Pancreas (tissue), 10 donors: ENCODE measurements around the gene ETS2. TPM values are rescaled to one million over a fixed set of nuclear protein-coding genes. Genes with fewer than 3 reads are reported as not detected.

Source experiments
- ATAC-seq, 4 donors: fragments of 200-7000 bp; cut with Tn5 transposase; one replicate each; pipeline versions ENCODE4 v1.8.0 to v1.9.1; 2020; ENCODE audit warnings: mild to moderate bottlenecking in 4 of 4, moderate library complexity in 4 of 4
- DNase-seq, 6 donors: peaks; one replicate each; pipeline ENCODE4 v3.0.0-alpha.2; 2020
- FAIRE-seq: peaks from 2 replicates; lab custom pipeline; 2012; peaks lifted over from hg19 to GRCh38; lab: Jason Lieb, UNC
- H3K27ac ChIP-seq, 4 donors: fragments of 200-600 bp; sonication (generic); 1 replicate in 3 of 4; 2 replicates in 1 of 4; pipeline versions ENCODE4 v1.5.0 to v1.8.0; 2020
- H3K27me3 ChIP-seq, 4 donors: fragments of 200-600 bp; one replicate each; pipeline ENCODE4 v1.8.0; 2021
- H3K36me3 ChIP-seq, 3 donors: fragments of 200-600 bp; sonication (generic) in 1 of 3; one replicate each; pipeline versions ENCODE4 v1.5.0 to v1.8.0; 2020 to 2021
- H3K4me1 ChIP-seq, 3 donors: fragments of 200-600 bp; one replicate each; pipeline ENCODE4 v1.8.0; 2021
- H3K4me3 ChIP-seq, 4 donors: fragments of 200-600 bp; sonication (generic) in 2 of 4; one replicate each; pipeline versions ENCODE4 v1.5.0 to v1.8.0; 2020 to 2021
- H3K9me3 ChIP-seq, 4 donors: fragments of 200-600 bp; one replicate each; pipeline ENCODE4 v1.8.0; 2021
- WGBS, 2 donors: extraction: QIAGEN DNeasy Blood & Tissue Kit; methylation state at CpG; one replicate each; pipeline ENCODE4 v1.1.7; 2013; 5-methylcytosine and 5-hydroxymethylcytosine counted together
- intact Hi-C, 3 donors: fragments of 100-400 bp; cut with DNase I; formaldehyde crosslinking; loops; one replicate each; pipeline versions ENCODE4 v1.11.1 to v1.14.2; 2022
- polyA plus RNA-seq, 2 donors: library from polyadenylated mRNA; stranded (reverse); fragments of 200-250 nt; gene quantifications; one replicate each; pipeline ENCODE4 v1.2.3, GENCODE V29; 2013
- total RNA-seq, 6 donors: library from RNA; stranded (reverse); fragmentation: NEBNext Ultra II Directional in 4 of 6; extraction: Animal tissue kit (Norgen Biotek cat#: 25700) in 4 of 6; gene quantifications; one replicate each; pipeline versions ENCODE4 v1.2.1 to v1.2.4, GENCODE V29; 2021 to 2023
- TF ChIP-seq, protein P1 (sequence below), 4 donors: fragments of 200-600 bp; sonication (generic) in 3 of 4; IDR thresholded peaks; one replicate each; pipeline versions ENCODE4 v1.5.0 to v1.8.0; 2021; ENCODE audit warnings: antibody characterized with exemption in 4 of 4
- donor health status: healthy with polysubstance abuse.
- donor health status: DM: no; HTN: no; CAD: no; lungs with moderate emphysema.
- donor health status: DM: no; HTN: no; CAD: no.
- donor health status: control.
- donor health status: control.
- donor health status: Bipolar disorder and iron deficiency.
- donor health status: DM: yes; HTN: yes; CAD: no.
- donor health status: DM: no; HTN: no; CAD: no.
- donor health status: DM: no; HTN: no; CAD: no.
- donor health status: DM: yes; HTN: yes; CAD: no.

ETS2 gene
- total and polyA plus RNA-seq, 8 donors, result 10.6 to 30.0 (median 17.9) TPM

DNA sequence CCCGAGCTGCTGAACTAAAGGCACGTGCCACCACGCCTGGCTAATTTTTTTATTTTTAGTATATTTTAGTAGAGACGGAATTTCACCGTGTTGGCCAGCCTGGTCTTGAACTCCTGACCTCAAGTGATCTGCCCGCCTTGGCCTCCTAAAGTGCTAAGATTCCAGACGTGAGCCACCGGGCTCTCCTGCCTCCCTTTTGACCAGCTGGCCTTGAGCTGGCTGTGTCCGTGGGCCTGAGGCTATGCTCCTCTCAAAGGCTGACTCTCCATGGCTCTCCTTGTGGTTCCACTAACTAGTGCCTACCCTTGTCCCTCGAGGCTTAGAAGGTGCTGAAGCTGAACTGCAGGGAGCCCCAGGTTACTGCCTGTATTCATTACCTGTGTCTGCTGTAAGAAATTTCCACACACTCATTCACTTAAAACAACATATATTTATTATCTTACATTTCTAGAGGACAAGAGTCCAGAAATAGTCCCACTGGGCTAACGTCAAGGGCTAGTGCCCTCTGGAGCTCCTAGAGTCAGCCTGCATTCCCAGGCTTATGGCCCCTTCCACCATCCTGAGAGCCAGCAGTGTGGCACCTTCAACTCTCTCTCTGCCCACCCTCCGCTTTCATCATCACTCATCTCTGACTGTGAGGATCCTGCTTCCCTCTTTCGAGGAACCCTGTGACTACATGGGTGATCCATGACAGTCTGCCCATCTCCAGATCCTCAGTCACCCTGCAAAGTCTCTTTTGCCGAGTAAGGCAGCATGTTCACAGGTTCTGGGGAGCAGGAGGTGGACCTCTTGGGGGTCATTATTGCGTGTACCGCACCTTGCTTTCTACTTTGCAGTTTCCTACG lies 34.9 kb downstream of the ETS2 start:
- Histone ChIP-seq H3K4me3 (no peak overlapping the region), H3K36me3 (no peaks in the 10 kb centered on the region), H3K27ac (no peak overlapping the region), H3K27me3 (no peaks in the 10 kb centered on the region), H3K4me1 (no peaks in the 10 kb centered on the region), H3K9me3 (no peaks in the 10 kb centered on the region)
- DNase-seq, result no peak
- WGBS, 2 donors, result 77 to 81% methylated on average over 17 of the region's 17 CpGs
- no peak for FAIRE-seq
- TF ChIP-seq, protein P1, sequence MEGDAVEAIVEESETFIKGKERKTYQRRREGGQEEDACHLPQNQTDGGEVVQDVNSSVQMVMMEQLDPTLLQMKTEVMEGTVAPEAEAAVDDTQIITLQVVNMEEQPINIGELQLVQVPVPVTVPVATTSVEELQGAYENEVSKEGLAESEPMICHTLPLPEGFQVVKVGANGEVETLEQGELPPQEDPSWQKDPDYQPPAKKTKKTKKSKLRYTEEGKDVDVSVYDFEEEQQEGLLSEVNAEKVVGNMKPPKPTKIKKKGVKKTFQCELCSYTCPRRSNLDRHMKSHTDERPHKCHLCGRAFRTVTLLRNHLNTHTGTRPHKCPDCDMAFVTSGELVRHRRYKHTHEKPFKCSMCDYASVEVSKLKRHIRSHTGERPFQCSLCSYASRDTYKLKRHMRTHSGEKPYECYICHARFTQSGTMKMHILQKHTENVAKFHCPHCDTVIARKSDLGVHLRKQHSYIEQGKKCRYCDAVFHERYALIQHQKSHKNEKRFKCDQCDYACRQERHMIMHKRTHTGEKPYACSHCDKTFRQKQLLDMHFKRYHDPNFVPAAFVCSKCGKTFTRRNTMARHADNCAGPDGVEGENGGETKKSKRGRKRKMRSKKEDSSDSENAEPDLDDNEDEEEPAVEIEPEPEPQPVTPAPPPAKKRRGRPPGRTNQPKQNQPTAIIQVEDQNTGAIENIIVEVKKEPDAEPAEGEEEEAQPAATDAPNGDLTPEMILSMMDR (IDR thresholded peaks at IDR 0.05), result no peak
- no peak for ATAC-seq
- intact Hi-C loops, result no loop called here

DNA sequence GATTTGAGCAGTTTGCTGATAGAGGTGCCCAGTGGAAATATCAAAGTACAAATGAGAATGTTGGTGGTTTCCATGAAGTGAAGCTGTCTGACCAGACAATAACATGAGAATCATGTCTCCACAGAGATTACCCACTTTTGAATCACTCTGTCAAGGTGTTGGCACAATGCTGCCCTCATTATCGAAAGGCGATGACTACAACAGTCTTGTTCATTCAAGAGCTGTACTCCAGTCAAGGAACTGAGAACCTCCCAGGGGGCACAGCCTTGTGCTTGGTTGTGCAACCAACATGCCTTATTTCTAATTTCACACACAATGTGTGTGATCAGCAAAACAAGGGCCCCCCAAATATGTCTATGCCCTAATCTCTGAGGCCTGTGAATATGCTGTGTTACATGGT lies 35.7 kb downstream of the ETS2 start:
- intact Hi-C loops, result no loop called here
- no peaks in the 10 kb centered on the region for H3K36me3 ChIP-seq
- H3K27me3 ChIP-seq, result no peaks in the 10 kb centered on the region
- DNase-seq, result no peak
- no peaks in the 10 kb centered on the region for H3K9me3 ChIP-seq
- ATAC-seq, result no peak
- TF ChIP-seq, protein P1 (IDR thresholded peaks at IDR 0.05), result no peak
- H3K27ac ChIP-seq, result no peak overlapping the region
- no peak overlapping the region for H3K4me3 ChIP-seq
- 89 to 94% methylated on average over 2 of the region's 2 CpGs for WGBS, 2 donors
- FAIRE-seq, result no peak
- H3K4me1 ChIP-seq, result no peaks in the 10 kb centered on the region

- FAIRE-seq, result no peak
Measured at GRCh38 chr21:38842079-38842478, 36.4 kb downstream of the ETS2 start.

DNA sequence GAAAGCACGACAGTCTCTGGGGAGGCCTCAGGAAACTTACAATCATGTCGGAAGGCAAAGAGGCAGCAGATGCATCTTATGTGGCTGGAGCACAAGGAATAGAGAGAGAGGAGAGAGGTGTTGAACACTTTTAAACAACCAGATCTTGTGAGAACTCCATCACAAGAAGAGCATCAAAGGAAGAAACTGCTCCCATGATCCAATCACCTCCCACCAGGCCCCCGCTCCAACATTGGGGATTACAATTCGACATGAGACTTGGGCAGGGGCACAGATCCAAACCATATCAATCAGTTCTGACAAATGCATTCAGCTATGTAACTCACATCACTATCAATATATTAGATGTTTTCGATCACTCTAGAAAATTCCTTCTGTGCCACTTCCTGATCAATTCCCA lies 37.6 kb downstream of the ETS2 start:
- intact Hi-C loops, result no loop called here
- no peak for ATAC-seq

More at GRCh38 chr21:38842079-38842478, 36.4 kb downstream of the ETS2 start:
- no peak overlapping the region for H3K27ac ChIP-seq
- intact Hi-C loops, result no loop called here
- TF ChIP-seq, protein P1 (IDR thresholded peaks at IDR 0.05), result no peak
- H3K27me3 ChIP-seq, result no peaks in the 10 kb centered on the region
- WGBS, 2 donors, result 62 to 65% methylated on average over 4 of the region's 4 CpGs
- ATAC-seq (no peak), DNase-seq (no peak)
- no peaks in the 10 kb centered on the region for H3K4me1 ChIP-seq
- no peaks in the 10 kb centered on the region for H3K36me3 ChIP-seq
- H3K4me3 ChIP-seq, result no peak overlapping the region
- no peaks in the 10 kb centered on the region for H3K9me3 ChIP-seq

More for the DNA sequence above, 37.6 kb downstream of the ETS2 start:
- whole genome bisulfite sequencing, 2 donors, result 80 to 85% methylated on average over 5 of the region's 5 CpGs
- Histone ChIP-seq H3K9me3 (no peaks in the 10 kb centered on the region), H3K27me3 (no peaks in the 10 kb centered on the region), H3K36me3 (no peaks in the 10 kb centered on the region), H3K4me1 (no peaks in the 10 kb centered on the region), H3K4me3 (no peak overlapping the region), H3K27ac (no peak overlapping the region)
- DNase-seq, result no peak
- FAIRE-seq, result no peak
- TF ChIP-seq, protein P1 (IDR thresholded peaks at IDR 0.05), result no peak
